ENCODE measurements around the gene GEMIN7.

- TF ChIP-seq POLR2A (IDR thresholded peaks at IDR 0.05; ENCODE audit: low read length) (no peak), CTCF (IDR thresholded peaks at IDR 0.05) (no peak), FOXS1 (CRISPR knock-in tag; IDR thresholded peaks at IDR 0.05) (no peak), E2F6 (IDR thresholded peaks at IDR 0.05; ENCODE audit: borderline replicate concordance, low read depth) (no peak), POLR2AphosphoS2 (conservative IDR thresholded peaks at IDR 0.05; ENCODE audit: low read length) (no peak), RFX5 (IDR thresholded peaks at IDR 0.05) (no peak), EHMT2 (IDR thresholded peaks at IDR 0.05; ENCODE audit: low read depth) (no peak), JUN (IDR thresholded peaks at IDR 0.05) (no peak), REST (IDR thresholded peaks at IDR 0.05) (no peak), CEBPB (IDR thresholded peaks at IDR 0.05) (no peak), MAZ (IDR thresholded peaks at IDR 0.05; ENCODE audit: borderline replicate concordance, low read depth, low read length) (no peak), RAD21 (conservative IDR thresholded peaks at IDR 0.05 in 1 of 2, IDR thresholded peaks at IDR 0.05 in 1 of 2) (no peak), KDM1A (IDR thresholded peaks at IDR 0.05; ENCODE audit: low read depth) (no peak)
Measured at GRCh38 chr19:45032421-45032820, 46.6 kb upstream of the GEMIN7 start.

All from A549 (cell line).